Measurements from ENCODE around the gene PCGF2. TPM values are rescaled to one million over a fixed set of nuclear protein-coding genes. Genes with fewer than 3 reads are reported as not detected.

The PCGF2 gene
- total and polyA plus RNA-seq, 10 of the 15 experiments (the other 5 are each of a cell fraction or from before 2014, with no cell fraction given), result 2.7 to 35.6 (median 7.2) TPM

GRCh38 chr17:38729886-38730525 lies 18.1 kb downstream of the PCGF2 start, which contains the start of gene CISD3 (continued):
- TF ChIP-seq SMC3 (IDR thresholded peaks at IDR 0.05; ENCODE audit: borderline replicate concordance, low read length), result no peak; the same call in 1 of the 2 replicates
- TF ChIP-seq RELB (IDR thresholded peaks at IDR 0.05; ENCODE audit: low read depth), result no peak
- no peak for TF ChIP-seq CEBPZ (IDR thresholded peaks at IDR 0.05; ENCODE audit: low read depth, low read length)
- no peak for TF ChIP-seq RCOR1 (conservative IDR thresholded peaks at IDR 0.05; ENCODE audit: low read depth, low read length)
- TF ChIP-seq BRCA1 (IDR thresholded peaks at IDR 0.05; ENCODE audit: low read depth, low read length), result no peak
- TF ChIP-seq LARP7 (IDR thresholded peaks at IDR 0.05), result peak; percentile 97
- TF ChIP-seq JUNB (IDR thresholded peaks at IDR 0.05), result no peak
- 0 out of 2 replicates have a peak, but pooled peaks have one; percentile 12 for TF ChIP-seq NRF1 (conservative IDR thresholded peaks at IDR 0.05; ENCODE audit: low read depth, low read length)
- 0 out of 2 replicates have a peak, but pooled peaks have one; percentile 58 for TF ChIP-seq TARDBP (IDR thresholded peaks at IDR 0.05; ENCODE audit: borderline replicate concordance)
- TF ChIP-seq NR2C1 (IDR thresholded peaks at IDR 0.05), result peak; percentile 63
- no peak for TF ChIP-seq E2F8 (IDR thresholded peaks at IDR 0.05; ENCODE audit: low read depth, partially characterized antibody)
- TF ChIP-seq SKIL (IDR thresholded peaks at IDR 0.05; ENCODE audit: low read depth, poor library complexity, severe bottlenecking), result no peak
- TF ChIP-seq KLF5 (IDR thresholded peaks at IDR 0.05; ENCODE audit: partially characterized antibody), result peak; percentile 34
- TF ChIP-seq ESRRA (IDR thresholded peaks at IDR 0.05; ENCODE audit: low read length), result no peak
- no peak for TF ChIP-seq MTA2 (IDR thresholded peaks at IDR 0.05; ENCODE audit: low read depth)
- peak; percentile 41 for TF ChIP-seq HDAC6 (IDR thresholded peaks at IDR 0.05; ENCODE audit: unreplicated experiment)
- TF ChIP-seq SUZ12 (IDR thresholded peaks at IDR 0.05; ENCODE audit: unreplicated experiment), result no peak
- no peak for TF ChIP-seq IRF5 (IDR thresholded peaks at IDR 0.05; ENCODE audit: borderline replicate concordance)

All from GM12878 (cell line).